Skin of body (tissue), 2 donors: ENCODE data around the gene CAD. TPM values are rescaled to one million over a fixed set of nuclear protein-coding genes. Genes with fewer than 3 reads are reported as not detected.
"Not testable (repeated sequence)": the region's sequence is repeated elsewhere in the genome, so short reads cannot be mapped to it uniquely, and the experiment has no call there.

Source experiments
- DNase-seq: peaks from one replicate; lab custom pipeline; 2025; lab: John Stamatoyannopoulos, UW
- total RNA-seq: library from RNA; depleted of rRNA; stranded (reverse); fragments of >200 nt; gene quantifications from one replicate; pipeline ENCODE4 v1.2.3, GENCODE V29; 2014

The CAD gene
- total RNA-seq = 35.2 TPM

DNA sequence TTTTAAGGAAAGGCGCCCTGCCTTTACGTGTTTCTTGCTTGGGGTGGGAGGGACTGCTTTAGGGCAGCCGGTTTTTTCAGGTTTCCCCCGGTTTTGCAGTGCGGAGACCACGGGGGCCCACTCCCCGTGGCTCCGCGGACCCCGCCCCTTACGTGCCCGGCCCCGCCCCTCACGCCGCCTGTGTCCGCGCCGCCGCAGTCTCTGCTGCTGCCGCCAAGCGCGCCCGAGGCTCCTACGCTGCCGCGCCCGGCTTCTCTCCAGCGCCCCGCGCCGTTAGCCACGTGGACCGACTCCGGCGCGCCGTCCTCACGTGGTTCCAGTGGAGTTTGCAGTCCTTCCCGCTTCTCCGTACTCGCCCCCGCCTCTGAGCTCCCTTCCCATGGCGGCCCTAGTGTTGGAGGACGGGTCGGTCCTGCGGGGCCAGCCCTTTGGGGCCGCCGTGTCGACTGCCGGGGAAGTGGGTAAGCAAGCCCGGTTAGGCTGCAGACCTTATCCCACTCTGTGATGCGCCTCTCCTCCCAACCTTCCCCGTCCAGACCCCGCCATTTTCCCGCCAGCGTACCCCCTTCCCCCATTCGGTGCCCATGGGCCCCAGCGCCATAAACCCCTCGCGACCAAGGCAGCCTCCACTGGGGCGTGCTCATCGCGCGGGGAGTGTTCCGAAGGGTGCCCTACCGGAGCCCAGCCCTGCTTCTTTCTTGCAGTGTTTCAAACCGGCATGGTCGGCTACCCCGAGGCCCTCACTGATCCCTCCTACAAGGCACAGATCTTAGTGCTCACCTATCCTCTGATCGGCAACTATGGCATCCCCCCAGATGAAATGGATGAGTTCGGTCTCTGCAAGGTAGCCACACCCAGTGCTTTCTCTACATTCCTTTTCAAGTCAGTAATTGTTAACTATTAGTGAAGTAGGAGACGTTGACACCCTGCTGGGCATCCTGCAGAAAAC, at the start of gene CAD:
Gene CAD (plus strand): TSS at position 197 of the 949 bp plus-strand sequence. CDS start 183 bp downstream, at position 380.
- peak; percentile 72 for DNase-seq

DNA sequence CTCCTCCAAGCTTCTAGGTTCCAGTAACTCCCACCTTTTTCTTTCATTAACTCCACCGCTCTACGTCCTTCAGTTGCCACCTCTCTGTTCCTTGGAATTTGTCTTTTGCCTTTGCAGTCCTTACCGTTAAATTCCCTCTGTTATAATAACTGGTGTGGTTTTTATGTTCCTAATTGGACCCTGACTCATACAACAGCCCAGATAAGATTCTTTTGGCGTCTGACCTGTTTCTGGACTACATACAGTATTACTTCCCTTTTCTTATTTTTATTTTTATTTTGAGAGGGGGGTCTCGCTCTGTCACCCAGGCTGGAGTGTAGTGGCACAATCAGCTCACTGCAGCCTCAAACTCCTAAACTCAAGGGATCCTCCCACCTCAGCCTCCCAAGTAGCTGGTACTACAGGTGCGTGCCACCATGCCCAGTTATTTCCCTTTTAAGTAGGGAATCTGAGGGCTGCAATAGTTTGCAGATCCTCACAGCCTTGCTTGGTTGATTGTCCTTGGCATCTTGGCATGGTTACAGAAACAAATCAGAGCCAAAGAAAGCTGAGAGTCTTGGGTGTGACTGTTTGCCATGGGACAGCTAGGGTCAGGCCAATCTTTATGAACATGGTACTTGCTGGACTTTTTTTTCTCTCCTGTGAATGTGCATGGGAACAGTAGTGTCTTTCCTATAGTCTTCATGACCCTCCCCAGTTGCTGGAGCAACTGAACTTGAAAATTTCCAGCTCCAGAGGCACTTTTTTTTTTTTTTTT, 46.4 kb upstream of the CAD start:
- no peak for DNase-seq

DNA sequence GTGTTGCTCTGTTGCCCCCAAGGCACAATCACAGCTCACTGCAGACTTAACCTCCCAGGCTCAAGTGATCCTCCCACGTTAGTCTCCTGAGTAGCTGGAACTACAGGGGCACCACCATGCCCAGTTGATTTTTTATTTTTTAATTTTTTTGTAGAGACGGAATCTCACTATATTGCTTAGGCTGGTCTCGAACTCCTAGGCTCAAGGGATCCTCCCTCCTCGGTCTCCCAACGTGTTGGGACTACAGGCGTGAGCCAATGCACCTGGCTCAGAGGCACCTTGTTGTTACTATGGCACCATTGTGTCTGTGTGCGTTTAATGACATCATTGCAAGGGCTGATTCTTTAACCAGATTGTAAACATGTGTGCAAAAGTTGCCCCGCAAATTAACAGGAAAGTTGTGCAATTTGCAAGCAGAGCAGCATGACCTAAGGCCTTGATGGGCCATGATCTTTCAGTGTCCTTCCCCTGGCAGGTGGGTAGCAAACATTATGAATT, 45.8 kb upstream of the CAD start:
- DNase-seq = no peak

DNA sequence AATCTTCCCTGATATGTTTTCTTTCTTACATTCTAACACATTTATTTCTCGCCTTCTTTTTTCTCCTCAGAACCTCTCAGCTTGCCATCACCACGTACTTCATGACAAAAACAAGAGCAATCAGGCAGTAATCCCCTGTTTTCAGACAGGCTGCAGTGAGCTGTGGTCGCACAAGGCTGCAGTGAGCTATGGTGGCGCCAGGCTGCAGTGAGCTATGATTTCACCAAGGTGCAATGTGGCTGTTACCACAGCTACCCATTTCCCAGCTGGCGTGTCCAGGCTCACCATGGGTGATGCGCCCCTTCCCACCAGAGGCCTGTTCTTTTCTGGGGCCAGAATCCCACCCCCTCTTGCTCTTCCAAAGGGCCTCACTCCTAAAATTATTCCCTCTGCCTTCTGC, 42.5 kb upstream of the CAD start:
- DNase-seq = no peak

DNA sequence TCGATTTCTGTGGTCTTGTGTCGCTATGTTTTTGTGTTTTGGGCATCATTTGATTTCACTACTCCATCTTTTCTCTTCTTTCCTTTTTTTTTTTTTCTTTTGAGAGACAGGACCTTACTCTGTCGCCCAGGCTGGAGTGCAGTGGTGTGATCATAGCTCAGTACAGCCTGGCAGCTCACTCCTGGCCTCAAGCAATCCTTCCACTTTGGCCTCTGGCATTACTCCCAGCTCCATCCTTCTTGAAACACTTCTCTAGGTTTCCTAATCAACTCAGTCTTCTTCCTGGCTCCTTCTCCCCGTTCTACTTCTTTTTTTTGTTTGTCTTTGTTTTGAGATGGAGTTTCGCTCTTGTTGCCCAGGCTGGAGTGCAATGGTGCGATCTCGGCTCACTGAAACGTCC, 41.8 kb upstream of the CAD start:
- no peak for DNase-seq

DNA sequence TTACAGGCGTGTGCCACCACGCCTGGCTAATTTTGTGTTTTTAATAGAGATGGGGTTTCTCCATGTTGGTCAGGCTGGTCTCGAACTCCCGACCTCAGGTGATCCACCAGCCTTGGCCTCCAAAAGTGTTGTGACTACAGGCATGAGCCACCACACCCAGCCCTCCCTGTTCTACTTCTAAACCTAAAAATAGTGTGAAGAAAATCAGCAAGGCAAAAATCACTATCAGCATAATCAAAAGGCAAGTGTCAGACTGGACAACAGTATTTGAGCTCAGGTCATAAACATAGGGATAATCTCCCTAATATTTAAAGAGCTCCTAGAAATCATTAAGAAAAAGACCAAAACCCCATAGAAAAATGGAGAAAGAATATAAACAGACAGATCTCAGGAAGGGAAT, 41.4 kb upstream of the CAD start:
- DNase-seq = not testable (repeated sequence)

DNA sequence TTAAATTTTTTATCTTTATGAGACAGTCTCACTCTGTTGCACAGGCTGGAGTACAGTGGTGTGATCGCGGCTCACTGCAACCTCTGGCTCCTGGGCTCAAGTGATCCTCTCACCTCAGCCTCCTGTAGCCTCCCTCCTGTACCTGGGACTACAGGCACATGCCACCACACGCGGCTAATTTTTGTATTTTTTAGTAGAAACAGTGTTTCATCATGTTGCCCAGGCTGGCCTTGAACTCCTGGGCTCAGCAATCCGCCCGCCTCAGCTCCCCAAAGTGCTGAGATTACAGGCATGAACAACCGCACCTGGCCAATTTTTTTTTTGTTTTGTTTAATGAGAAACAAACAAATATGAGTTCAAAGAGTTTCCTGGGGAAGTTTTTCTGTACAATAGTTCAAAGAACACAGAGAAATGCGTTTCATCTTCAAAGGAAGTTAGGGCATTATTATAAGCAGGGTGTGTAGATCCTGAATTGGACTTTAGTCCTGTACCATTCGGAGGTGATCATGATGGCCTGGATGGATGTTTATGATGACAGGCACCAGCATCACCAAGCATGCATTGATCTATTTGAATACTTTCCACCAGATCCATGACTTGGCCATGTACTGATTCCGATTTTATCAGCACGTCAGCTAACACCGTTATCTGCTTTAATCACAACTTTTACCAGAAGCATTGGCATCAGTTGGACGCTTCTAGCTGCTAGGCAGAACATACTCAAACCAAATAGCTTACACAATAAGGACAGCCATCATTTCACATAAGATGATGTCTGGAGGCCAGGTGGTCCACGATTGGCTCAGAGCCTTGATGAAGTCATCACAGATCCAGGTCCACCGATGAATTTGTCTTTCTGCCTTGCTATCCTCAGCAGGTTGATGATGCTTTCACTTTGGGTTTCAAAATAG, 39.5 kb upstream of the CAD start:
- DNase-seq = no peak

DNA sequence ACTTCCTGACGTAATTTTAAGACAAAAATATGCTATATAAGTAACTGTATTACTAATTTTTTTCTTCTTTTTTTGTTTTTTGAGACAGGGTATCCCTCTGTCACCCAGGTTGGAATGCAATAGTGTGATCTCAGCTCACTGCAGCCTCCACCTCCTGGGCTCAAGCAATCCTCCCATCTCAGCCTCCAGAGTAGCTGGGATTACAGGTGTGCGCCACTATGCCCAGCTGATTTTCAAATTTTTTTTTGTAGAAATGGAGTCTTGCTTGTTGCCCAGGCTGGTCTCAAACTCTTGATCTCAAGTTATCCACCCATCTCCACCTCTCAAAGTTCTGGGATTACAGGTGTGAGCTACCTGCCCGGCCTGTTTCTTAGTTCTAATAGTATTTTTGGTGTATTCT, 38.7 kb upstream of the CAD start:
- no peak for DNase-seq

DNA sequence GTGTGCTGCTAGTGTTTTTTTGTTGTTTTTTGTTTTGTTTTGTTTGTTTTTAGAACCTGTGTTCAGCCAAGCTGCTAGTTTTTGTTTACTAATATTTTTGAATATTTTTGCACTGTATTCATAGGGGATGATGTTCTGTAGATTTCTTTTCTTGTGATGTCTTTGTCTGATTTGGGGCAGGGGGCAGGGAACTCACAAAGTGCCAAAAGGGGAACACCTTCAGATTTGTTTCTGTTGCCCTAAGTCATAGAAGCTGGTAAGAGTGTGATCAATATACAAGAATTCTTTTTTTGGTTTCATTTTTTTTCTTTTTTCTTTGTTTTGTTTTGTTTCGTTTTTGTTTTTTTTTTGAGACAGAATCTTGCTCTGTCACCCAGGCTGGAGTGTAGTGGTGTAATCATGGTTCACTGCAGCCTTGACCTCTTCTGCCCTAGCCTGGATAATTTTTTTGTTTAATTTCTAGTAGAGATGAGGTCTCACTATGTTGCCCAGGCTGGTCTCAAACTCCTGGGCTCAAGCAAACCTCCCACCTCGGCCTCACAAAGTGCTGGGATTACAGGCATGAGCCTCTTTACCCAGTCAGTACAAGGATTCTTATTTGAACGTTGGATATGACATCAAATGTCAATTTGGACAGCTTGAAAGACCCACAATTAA, 37.7 kb upstream of the CAD start:
- DNase-seq = no peak

DNA sequence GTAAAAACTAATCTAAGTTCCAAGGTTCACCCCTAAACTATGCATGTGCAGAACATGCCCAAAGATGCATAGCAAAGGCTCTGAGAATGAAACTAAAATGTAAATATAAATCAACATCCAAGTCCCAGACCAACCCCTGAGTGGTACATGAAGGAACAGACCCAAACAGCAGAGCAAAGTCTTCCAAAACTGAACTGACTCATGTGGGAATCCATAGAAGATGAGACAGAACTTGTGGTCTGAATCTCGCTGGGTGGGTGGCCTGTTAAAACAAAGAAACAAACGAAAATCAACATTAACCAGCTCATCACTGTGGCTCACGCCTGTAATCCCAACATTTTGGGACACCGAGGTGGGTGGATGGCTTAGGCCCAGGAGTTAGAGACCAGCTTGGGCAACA, 34.8 kb upstream of the CAD start:
- DNase-seq = no peak

DNA sequence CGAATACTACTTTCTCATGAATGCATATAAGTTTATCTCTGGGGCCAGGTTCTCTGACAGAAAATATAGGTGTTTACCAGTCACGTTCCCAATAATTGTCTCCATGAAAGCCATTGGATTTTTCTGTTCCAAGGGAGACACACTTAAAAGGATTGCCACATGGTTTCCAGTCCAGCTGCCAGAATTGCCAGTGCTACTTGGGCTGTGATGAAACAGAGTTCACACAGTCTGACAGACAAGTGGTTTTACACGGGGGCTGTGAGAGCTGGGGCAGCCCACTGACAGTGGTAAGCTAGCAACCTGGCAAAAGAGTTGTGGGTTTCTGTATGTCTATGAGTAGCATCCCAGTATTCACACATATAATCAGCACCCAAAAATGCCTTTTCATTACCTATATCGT, 33.1 kb upstream of the CAD start:
- DNase-seq = no peak

DNA sequence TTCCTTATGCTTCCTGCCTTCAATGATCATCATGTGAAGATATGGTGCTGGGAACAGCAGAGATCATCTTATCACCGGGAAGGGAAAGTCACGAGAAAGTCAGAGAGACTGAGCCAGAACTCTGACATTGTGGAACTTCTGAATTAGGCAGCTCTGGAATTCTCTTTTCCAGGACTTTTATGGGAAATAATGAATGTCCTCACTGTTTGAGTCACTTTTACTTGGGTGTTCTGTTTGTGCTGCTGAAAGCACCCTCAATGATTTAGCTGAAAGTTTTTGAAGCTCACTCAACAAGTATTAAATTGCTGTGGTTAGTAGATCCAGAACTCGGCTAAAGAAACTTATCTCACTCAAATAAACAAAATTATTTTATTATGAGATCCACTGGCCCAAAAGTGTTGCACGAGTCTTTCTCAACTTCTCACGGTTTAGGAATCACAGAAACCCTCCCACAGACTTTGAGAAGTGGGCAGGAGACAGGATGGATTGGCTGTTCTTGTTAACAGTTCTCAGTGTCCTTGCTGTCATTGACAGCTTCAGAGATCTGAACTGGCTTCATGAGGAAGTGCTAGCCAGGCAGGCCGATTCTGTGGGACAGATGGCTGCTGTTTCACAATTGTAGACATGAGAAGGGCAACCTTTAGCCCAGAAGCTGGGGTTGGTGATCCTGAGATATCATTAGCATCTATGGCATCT, 31.7 kb upstream of the CAD start:
- DNase-seq = no peak

DNA sequence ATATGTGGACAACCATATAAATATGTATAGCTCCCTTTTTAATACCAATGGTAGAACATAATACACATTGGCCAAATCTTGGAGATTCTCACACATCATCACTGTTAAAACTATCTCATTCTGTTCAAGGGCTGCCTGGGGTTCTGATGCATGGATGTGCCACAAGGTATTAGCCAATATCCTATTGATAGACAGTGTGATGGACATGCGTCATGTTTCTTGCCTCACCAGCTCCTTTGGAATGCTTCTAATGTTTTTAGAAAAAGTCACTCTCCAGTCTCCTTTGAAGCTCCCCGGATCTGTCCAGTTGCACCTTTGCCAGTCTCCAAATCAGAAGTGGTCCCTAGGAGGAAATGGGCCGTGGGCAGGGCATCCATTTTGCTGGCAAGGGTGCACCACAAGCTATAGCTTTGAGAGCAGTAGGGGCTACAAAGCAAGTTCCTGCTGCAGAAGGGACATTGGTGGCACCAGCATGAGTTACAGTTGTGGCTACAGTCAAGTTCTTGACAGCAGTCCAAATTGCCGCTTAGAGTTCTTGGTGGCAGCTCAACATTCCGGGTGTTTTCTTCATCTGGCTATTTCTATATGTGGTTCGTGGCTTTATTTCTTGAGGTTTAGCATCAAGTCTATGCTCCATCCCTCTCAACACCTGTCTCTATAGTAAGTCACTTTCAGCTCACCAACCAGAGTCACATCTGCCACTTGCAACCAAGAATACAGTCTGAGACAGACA, 30.4 kb upstream of the CAD start:
- no peak for DNase-seq

DNA sequence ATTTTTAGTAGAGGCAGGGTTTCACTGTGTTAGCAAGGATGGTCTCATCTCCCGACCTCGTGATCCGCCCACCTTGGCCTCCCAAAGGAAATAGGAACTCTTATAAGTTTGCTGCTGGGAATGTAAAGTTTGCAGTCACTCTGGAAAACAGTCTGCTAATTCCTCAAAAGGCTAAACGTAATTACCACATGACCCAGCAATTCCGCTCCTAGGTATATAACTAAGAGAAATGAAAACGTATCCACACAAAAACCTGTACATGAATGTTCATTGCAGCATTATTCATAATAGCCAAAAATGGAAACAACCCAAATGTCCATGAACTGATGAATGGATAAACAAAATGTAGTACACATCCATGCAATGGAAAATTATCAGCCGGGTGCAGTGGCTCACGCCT, 27.2 kb upstream of the CAD start:
- DNase-seq = no peak

DNA sequence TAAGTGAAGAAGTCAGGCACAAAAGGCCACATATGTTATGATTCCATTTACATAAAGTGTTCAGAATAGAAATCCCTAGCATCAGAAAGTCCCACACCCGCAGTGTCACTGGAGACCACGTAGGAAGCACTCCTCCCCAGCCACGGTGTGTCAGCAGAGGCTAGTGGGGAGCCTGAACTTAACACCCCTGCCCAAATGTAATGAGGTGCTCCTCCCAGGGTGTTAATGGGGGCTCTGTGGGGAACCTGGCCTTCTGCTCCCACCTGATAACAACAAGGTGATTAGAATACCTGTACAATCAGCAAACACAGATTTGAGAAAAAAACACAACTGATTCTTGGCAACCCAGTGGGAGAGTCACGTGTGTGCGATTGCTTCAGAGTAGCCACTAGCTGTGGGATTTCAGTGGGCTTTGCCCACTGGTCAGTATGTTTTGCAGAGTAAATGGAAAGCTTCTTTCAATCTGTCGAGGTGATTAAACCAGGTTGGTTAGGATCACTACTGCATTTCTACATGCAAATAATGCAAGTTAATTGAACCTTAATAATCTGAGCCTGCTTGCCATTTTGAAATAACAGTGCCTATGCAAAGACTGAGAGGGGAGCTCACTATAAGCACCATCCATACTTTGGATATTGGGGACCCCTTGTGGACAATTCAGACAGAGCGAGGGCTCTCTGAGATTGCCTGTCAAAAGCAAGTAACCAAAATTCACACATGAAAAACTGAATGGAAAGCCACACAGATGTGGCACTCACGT, 25.9 kb upstream of the CAD start:
- peak; percentile 69 for DNase-seq

DNA sequence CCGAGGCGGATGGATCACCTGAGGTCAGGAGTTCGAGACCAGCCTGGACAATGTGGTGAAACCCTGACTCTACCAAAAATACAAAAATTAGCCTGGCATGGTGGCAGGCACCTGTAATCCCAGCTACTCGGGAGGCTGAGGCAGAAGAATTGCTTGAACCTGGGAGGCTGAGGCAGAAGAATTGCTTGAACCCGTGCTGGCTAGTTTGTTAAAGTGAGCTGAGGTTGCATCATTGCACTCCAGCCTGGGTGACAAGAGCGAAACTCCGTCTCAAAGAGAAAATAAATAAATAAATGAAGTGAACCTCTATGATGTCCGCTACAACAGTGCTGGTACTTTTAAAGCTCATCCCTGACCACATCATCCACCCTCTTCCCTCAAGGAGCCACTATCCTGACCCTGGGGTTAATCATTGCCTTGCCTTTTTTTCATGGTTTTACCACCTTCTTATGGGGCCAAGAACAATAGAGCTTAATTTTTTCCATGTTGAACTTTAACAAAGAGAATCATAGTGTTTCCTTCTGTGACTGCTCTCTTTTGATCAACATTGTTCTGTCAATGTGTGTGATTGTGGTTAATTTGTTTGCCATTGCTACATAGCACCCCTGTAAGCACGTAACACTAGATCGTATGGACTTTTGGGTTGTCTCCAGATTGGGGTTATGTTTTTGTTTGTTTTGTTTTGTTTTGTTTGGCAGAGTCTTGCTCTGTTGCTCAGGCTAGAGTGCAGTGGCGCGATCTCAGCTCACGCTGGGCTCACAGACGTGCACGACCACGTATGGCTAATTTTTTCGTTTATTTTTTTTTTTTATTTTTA, 22.4 kb upstream of the CAD start:
- no peak for DNase-seq

DNA sequence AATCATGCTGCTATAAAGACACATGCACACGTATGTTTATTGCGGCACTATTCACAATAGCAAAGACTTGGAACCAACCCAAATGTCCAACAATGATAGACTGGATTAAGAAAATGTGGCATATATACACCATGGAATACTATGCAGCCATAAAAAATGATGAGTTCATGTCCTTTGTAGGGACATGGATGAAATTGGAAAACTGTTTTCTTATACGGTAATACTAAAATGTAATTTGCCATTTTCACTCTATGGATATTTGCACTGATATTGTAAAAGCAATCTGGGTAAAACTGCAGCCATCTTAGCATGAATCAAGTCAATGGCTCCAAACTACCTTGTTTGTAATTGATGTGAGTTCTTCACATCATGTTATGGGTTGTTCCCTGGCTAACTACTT, 21.4 kb upstream of the CAD start:
- not testable (repeated sequence) for DNase-seq

DNA sequence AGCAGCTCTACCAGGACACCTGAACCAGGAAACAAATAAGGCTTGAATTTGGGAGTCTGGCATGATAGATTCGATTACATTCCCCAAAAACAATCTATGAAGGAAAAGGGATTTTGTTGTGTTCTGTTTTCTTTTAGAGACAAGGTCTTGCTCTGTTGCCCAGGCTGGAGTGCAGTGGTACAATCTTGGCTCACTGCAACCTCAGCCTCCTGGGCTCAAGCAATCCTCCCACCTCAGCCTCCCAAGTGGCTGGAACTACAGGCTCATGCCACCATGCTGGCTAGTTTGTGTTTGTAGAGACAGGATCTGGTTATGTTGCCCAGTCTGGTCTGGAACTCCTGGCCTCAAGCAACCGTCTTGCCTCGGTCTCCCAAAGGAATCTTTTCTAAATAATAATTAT, 19.1 kb upstream of the CAD start:
- not testable (repeated sequence) for DNase-seq
